Measurements from ENCODE around the gene ERC2.

DNA sequence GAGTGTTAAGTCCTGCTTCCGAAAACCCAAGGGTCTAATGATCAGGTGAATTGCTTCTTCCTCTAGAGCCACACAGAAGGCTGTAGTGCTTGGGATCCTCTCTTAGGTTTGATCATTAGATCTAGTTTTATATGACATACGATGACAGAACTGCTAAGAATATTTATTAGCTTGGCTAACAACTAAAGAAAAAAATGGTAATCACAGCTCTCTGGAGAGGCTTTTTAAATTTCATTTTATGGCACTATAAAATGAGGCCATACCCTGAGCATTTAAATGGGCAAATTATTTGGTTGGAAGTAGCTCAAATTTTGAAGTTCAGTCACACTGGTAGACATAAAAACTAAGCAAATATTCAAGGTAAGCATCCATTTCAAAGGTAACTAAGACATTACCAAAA lies 498.6 kb downstream of the ERC2 start:
- TF ChIP-seq, protein P1, sequence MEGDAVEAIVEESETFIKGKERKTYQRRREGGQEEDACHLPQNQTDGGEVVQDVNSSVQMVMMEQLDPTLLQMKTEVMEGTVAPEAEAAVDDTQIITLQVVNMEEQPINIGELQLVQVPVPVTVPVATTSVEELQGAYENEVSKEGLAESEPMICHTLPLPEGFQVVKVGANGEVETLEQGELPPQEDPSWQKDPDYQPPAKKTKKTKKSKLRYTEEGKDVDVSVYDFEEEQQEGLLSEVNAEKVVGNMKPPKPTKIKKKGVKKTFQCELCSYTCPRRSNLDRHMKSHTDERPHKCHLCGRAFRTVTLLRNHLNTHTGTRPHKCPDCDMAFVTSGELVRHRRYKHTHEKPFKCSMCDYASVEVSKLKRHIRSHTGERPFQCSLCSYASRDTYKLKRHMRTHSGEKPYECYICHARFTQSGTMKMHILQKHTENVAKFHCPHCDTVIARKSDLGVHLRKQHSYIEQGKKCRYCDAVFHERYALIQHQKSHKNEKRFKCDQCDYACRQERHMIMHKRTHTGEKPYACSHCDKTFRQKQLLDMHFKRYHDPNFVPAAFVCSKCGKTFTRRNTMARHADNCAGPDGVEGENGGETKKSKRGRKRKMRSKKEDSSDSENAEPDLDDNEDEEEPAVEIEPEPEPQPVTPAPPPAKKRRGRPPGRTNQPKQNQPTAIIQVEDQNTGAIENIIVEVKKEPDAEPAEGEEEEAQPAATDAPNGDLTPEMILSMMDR (IDR thresholded peaks at IDR 0.05) = no peak
- no peak for TF ChIP-seq ZFX (IDR thresholded peaks at IDR 0.05; ENCODE audit: borderline replicate concordance)

Measured in 22Rv1 (cell line).